Fibroblast of the conjunctiva (primary cell): ENCODE results near the gene HCRTR1.

Experiments
- DNase-seq: peaks from one replicate; pipeline ENCODE4 v3.0.0-alpha.2; 2010; ENCODE audit warnings: low read depth

HCRTR1 gene

GRCh38 chr1:31667065-31667785 lies 49.7 kb downstream of the HCRTR1 start:
- no peak for DNase-seq

GRCh38 chr1:31668303-31668883 lies 50.9 kb downstream of the HCRTR1 start:
- DNase-seq = no peak

GRCh38 chr1:31669433-31669785 lies 51.9 kb downstream of the HCRTR1 start:
- no peak for DNase-seq

GRCh38 chr1:31669786-31670592 lies 52.5 kb downstream of the HCRTR1 start:
- DNase-seq = peak; percentile 18

GRCh38 chr1:31670593-31670964 lies 53.1 kb downstream of the HCRTR1 start:
- no peak for DNase-seq

- DNase-seq = no peak
These were observed 53.7 kb downstream of the HCRTR1 start for GRCh38 chr1:31671147-31671546.

GRCh38 chr1:31671561-31672201 lies 54.2 kb downstream of the HCRTR1 start:
- peak; percentile 8 for DNase-seq

- no peak for DNase-seq
These were observed 55.5 kb downstream of the HCRTR1 start for GRCh38 chr1:31672986-31673385.

GRCh38 chr1:31673433-31673832 lies 55.9 kb downstream of the HCRTR1 start:
- DNase-seq = no peak

GRCh38 chr1:31674626-31675025 lies 57.1 kb downstream of the HCRTR1 start:
- no peak for DNase-seq

GRCh38 chr1:31675161-31675560 lies 57.7 kb downstream of the HCRTR1 start:
- no peak for DNase-seq

GRCh38 chr1:31675756-31676155 lies 58.3 kb downstream of the HCRTR1 start:
- no peak for DNase-seq
